ENCODE results near the gene HENMT1.
"Not testable (repeated sequence)": the region's sequence is repeated elsewhere in the genome, so short reads cannot be mapped to it uniquely, and the experiment has no call there.

HENMT1 gene

DNA sequence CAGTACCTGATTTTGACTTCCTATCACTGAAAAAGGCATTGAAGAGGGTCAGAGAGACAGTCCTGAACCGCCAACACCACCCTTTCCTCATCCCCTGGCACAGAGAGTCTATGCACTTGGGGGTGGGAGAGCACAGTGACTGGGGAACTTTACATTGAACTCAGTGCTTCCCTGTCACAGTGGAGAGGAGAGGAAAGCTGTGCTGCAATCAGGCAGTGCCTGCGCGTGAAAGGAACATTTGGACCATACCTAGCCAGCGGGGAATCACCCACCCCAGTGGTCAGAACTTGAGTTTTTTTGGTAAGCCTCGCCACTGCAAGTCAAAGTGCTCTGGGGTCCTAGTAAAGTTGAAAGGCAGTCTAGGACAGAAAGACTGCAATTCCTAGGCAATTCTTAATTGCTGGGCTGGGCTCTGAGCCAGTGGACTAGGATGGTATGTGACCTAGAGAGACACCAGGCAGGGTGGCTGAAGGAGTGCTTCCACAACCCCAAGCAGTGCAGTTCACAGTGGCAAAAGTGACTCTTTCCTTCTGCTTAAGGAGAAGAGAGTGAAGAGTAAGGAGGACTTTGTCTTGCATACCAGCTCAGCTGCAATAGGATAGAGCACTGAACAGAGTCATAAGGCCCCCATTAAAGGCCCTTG lies 9.4 kb upstream of the HENMT1 start:
- no peak for DNase-seq (ENCODE audit: low read depth)

DNA sequence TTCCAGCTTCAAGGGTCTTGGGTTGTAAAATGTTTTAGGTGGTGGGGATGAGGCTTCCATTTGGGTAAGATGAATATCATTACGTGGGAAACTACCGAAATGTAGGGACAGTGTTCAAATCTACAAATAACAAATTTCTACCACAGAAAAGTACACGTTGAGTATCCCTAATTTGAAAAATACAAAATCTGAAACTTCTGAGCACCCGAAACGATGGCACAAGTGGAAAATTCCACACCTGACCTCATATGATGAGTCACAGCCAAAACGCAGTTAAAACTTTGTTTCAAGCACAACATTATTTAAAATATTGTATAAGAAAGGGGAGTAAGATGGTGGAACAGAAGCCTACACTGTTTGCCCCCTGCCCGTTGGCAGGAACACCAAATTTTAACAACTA lies 8.8 kb upstream of the HENMT1 start:
- no peak for DNase-seq (ENCODE audit: low read depth)

DNA sequence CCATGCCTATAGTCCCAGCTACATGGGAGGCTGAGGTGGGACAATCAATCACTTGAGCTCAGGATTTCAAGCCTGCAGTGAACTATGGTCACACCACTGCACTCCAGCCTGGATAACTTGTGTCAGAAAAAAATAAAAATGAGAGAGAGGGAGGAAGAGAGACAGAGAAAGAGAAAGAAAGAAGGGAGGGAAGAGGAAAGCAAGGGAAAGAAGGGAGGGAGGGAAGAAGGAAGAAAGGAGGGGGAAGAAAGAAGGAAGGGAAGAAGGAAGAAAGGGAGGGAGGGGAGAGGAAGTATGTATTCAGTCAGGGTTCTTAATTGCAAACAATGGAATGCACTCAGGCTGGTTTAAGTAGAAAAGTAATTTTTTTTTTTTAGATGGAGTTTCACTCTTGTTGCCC lies 7.9 kb upstream of the HENMT1 start:
- DNase-seq (ENCODE audit: low read depth) = no peak

DNA sequence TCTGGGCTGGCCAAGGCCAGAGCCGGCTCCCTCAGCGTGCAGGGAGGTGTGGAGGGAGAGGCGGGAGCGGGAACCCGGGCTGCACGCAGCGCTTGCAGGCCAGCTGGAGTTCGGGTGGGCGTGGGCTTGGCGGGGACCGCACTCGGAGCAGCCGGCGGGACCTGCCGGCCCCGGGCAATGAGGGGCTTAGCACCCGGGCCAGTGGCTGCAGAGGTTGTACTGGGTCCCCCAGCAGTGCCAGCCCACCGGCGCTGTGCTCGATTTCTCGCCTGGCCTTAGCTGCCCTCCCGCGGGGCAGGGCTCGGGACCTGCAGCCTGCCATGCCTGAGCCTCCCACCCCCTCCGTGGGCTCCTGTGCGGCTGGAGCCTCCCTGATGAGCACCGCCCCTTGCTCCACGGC lies 6.5 kb upstream of the HENMT1 start:
- DNase-seq (ENCODE audit: low read depth) = not testable (repeated sequence)

DNA sequence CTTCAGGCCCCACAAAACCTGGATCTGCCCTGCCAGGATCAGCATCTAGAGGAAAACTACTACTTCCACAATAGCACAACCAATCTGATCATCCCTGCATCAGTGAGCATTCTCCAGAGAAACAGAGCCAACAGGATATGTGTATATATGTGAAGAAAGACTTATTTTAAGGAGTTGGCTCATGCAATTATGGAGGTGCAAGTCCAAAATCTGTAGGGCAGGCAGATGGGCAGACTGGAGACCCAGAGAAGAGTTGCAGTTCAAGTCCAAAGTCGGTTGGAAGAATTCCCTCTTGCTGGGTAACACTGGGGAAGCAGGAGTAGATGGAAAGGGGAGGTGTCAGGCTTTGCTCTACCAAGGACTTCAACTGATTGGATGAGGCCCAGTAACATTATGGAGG lies 4.9 kb upstream of the HENMT1 start:
- no peak for DNase-seq (ENCODE audit: low read depth)

DNA sequence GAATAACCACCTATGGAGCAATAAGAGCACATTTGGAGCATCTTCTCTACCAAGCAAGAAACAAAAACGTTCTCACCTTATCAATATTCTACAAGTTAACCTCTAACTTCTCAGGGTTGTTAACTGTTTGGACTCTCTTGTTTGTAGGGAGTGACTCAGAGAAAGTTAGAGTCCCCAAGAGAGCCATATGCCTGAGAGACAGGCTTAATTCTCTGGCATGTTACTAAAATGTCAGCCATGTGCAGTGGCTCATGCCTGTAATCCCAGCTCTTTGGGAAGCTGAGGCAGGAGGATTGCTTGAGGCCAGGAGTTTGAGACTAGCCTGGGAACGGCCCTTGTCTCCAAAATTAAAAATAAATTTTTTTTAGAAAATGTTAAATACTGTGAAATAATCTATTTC lies 4.2 kb upstream of the HENMT1 start:
- DNase-seq (ENCODE audit: low read depth) = no peak

DNA sequence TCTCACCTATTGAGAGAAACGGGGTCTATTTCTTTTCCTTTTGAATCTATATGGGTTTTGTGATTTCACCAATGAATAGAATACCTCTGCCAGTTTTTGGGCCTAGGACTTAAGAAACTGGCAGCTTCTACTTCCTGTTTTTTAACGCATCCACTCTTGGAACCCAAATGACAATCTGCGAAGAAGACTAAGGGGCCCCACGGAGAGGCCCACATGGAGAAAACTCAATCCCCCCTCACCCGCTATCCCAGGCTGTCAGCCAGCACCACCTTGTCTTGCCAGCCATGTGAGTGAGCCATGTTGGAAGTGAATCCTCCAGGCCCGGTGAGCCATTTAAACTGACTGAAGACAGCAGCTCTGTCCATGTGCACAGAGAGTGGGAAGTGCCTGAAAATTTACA lies 3.6 kb upstream of the HENMT1 start:
- DNase-seq (ENCODE audit: low read depth) = no peak

DNA sequence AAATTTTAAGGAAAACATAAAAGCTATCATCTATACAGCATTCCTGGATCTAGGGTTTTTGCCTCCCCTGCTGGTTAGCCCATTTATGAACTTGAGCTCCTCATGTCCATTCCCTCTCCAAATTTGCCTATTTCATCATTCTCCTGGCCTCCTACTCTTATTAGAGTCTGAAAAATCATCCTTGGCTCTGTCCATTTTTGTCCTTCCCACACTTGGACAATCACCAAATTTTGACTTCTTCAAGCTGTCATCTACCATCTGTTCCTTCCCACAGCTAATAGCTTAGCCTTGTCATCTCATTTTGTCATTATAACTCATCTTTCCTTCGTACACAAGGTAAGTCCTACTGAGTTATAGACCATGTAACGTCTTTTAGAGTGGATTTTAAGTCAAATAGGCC lies 2.2 kb upstream of the HENMT1 start:
- no peak for DNase-seq (ENCODE audit: low read depth)

DNA sequence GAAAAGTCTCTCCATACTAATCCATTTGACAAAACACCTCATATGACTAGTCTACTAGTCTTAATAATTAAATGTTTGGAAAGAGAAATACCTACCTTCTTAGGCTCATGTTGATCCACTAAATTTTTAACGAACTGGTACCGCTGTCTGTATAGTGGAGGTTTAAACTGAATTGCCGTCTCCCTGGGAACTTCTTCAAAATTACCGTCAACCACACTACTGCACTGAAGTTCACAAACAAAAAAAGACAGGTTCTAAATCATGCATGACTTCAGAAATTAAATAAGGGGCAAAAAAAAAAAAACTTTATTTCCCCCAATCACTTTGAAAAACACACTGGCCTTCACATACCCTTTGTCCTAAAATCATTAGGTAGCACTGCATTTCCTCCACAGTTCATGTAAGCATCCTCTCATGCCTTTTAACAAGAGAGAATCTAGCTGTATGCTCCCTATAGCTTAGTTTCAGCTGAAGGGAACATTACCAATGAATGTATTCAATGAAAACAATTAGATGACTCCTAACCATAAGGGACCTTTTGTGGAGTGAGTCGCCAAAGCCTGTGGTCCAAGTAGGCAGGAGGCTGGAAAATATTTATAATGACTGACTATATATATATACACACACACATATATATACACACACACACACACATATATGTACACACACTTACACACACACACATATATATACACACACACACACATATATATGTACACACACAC lies 3.4 kb downstream of the HENMT1 start:
- no peak for DNase-seq (ENCODE audit: low read depth)

DNA sequence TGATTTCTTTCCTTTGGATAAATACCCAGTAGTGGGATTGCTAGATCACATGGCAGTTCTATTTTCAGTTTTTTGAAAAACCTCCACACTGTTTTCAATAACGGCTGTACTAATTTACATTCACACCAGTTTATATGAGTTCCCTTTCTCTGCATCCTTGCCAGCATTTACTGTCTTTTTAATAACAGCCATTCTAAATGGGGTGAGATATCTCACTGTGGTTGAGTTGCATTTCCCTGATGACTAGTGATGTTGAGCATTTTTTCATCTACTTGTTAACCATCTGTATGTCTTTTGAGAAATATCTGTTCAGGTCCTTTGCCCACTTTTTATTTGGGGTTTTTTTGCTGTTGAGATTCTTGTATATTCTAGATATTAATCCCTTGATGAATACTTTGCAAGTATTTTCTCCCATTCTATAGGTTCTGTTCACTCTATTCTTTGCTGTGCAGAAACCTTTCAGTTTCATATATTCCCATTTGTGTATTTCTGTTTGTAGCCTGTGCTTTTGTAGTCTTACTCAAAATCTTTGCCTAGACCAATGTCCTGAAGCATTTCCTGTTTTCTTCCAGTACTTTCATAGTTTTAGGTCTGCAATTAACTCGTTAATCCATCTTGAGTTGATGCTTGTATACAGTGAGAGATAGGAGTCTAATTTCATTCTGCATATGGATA lies 7.3 kb downstream of the HENMT1 start:
- peak; percentile 13 for DNase-seq (ENCODE audit: low read depth)

DNA sequence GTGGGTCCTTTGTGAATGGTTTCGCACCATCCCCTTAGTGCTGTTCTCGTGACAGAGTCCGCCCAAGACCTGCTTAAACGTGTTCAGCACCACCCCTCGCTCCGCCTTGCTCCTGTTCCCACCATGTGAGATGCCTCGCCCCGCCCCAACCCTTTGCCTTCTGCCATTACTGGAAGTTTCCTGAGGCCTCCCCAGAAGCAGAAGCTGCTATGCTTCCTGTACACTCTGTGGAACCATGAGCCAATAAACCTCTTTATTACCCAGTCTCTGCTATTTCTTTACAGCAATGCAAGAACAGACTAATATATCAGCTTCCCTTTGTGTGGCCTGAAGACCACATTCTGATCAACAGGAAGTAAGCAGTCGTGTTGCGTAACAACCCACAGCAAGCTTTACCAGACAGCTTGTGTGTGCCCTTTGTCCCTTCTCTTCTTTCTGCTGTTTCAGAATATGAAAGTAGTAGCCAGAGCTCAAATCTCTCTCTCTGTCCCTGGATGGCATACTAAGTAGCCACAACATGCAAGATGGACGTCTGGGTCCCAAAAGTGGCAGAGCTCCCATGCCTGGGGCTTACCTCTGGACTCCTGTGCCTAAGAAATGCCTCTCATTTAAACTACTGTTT lies 14.1 kb downstream of the HENMT1 start:
- peak; percentile 92 for DNase-seq (ENCODE audit: low read depth)

DNA sequence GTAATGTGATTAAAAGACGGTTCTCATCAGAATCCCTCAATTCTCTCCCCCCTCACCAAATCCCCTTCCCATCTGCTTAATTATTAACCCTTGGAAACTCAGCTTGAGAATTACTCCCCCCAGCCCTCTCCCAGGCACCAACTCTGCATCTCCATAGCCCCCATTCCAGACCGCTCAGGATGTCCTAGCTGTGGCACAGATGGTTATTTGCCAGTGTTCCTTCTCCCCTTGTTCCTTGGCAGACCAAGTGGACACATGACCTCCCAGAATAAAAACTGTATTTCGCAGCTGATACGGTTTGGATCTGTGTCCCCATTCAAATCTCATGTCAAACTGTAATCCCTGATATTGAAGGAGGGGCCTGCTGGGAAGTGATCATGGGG lies 14.6 kb downstream of the HENMT1 start:
- DNase-seq (ENCODE audit: low read depth) = no peak

DNA sequence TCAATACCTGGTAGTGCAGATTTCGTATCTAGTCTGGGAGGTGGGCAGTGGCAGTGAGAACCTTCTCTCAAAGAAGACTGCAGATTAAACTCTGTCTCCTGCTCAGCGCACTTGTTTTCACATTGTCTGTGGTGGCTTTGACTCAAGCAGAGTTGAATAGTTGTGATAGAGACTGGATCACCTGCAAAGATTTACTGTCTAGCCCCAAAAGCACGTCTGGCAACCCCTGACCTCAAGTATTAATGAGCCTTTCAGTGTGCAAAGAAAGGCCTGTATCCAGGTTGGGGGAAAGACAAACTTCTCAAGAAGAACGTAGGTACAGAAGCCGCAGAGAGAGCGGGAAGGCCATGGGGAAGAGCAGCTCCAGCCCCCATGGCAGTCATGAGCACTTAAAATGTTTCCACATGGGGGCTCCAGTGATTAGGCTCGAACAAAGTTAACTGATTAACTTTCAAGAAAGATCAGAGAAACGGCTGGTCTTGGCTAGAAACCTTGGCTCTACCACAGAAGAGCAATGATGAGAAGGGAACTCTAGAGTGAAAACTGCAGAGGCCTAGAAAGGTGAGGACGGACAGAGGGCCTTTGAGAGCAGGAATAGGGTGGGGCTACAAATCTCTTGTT lies 15.2 kb downstream of the HENMT1 start:
- DNase-seq (ENCODE audit: low read depth) = no peak

DNA sequence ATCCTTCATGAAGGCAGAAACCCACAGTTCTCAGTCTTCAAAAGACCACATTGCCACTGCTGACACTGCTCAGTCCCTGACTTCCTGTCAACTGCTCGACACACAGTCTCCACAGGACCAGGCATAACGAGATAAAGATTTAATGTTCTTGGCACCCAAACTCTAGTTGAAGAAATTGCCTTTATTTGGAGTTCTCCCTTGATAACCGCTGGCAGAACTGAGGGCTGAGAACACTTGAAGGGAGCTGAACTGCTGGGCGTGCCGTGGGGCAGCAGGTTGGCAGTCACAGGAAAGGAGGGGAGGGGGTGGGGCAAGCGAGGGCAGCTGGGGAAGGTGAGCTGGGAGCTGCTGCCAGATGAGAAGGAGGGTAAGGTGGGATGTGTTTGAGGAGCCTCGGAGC lies 15.9 kb downstream of the HENMT1 start:
- DNase-seq (ENCODE audit: low read depth) = no peak

DNA sequence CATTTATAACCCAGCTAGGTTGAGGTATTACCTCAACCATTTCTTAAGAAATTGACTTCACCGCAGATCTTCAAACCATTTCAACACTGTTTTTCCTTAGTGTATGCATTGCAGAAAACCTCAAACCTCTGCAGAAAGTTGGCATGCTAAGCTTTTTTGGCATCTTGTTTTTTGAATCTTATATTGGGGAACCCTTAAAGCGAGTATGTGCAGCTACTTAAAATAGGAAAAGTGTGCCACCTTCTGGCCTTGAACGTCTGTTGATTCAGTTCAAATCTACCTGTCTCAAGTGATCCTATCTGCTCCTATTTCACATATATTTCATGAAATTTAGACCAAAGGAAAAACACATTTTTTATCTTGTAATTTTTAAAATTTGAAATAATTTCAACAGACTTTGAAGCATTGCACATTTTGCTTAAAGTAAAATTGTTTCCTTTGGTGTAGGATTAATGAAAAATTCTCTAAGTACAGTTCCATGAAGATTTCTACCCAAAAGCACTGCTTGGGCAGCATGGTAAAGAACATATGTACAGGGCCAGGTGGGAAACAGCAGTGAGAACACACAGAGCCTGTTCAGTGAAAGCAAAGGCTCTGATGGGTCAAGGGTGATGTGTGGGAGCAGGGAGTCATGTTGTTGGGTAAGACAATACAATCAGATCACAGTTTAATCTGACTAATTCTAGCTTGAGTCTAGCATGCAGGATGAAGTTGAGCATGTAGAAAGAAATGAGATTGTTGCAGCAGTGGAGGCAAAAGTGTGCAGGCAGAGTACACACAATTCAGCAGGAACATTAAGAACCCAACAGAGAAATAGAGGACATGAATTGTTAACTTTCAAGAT lies 17.2 kb downstream of the HENMT1 start:
- peak; percentile 82 for DNase-seq (ENCODE audit: low read depth)

DNA sequence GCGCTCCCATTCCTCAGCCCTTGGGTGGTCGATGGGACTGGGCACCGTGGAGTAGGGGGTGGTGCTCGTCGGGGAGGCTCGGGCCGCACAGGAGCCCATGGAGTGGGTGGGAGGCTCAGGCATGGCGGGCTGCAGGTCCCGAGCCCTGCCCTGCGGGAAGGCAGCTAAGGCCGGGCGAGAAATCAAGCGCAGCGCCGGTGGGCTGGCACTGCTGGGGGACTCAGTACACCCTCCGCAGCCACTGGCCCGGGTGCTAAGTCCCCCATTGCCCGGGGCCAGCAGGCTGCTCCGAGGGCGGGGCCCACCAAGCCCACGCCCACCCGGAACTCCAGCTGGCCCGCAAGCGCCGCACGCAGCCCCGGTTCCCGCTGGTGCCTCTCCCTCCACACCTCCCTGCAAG lies 20.0 kb downstream of the HENMT1 start:
- not testable (repeated sequence) for DNase-seq (ENCODE audit: low read depth)

DNA sequence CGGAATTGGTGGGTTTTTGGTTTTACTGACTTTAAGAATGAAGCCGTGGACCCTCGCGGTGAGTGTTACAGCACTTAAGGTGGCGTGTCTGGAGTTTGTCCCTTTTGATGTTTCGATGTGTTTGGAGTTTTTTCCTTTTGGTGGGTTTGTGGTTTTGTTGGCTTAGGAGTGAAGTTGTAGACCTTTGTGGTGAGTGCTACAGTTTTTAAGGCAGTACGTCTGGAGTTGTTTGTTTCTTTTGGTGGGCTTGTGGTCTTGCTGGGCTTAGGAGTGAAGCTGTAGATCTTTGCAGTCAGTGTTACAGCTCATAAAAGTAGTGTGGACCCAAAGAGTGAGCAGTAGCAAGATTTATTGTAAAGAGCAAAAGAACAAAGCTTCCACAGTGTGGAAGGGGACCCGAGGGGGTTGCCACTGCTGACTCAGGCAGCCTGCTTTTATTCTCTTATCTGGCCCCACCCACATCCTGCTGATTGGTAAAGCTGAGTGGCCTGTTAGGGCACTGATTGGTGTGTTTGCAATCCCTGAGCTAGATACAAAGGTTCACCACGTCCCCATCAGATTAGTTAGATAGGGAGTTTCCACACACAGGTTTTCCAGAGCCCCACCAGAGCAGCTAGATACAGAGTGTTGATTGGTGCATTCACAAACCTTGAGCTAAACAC lies 20.9 kb downstream of the HENMT1 start:
- DNase-seq (ENCODE audit: low read depth) = peak; percentile 9

DNA sequence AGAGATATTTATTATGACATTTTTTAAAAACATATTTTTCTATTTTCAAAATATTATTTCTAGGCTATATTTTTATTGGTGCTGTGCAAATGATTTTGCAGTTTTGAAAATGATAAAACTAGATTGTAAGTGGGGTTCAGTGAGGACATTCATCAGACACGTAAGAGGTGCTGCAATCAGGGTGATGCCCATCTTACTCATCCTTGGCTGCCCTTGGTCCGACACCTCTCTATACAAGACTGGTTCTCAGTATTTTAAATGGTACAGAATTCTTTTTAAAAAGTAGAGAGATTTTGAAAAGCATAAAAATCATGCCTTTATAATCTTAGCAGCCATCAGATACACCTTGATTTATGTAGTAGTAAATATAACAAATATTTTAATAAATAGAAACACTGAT lies 24.0 kb downstream of the HENMT1 start:
- peak; percentile 66 for DNase-seq (ENCODE audit: low read depth)

DNA sequence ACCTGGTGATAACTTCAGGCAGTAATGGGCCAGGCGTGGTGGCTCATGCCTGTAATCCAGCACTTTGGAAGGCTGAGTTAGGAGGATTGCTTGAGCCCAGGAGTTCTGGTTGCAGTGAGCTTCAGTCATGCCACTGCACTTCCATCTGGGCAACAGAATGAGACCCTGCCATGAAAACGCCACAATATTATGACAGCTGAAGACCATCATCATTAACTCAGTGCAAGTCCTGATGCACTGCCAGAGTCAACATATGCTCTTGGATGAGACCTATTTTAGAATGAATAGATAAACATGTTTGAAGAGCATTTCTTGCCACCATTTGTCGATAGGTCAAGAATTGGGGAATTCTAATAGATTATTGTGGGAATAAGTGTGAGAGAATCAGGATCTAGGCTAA lies 26.4 kb downstream of the HENMT1 start:
- no peak for DNase-seq (ENCODE audit: low read depth)

DNA sequence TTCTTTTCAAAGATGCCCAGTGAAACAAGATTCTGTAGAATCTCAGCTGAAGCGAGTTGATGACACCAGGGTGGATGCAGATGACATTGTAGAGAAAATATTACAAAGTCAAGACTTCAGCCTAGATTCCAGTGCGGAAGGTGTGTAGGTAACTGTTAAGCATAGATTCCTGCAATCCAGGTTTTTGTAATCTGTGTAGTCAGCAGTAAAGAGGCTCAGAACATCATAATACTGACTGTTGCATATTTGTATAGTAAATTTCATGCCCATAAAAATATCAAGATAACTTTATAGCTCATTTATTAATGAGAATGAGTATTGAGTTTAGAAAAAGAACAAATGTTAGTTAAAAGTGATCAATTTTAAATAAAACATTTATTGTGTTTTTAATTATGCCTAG lies 32.2 kb downstream of the HENMT1 start:
- no peak for DNase-seq (ENCODE audit: low read depth)

DNA sequence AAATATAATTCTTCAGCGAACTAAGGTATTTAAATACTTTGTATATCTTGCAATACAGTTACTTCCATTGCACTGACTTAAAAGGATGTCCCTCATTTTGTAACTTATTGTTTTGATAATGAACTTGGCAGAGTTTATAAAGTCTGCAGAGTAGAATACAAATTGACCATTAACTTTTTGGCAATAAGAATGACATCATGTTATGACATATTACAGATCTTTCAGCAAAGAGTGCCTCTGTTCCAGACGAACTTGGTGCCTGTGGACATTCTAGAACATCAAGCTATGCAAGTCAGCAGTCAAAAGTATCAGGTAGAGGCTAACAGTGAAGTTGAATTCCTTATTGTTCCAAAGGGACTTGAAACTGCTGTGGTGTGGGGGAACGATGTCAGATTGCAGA lies 32.9 kb downstream of the HENMT1 start:
- DNase-seq (ENCODE audit: low read depth) = no peak
